Neural progenitor cell (in vitro differentiated cells): ENCODE measurements around the gene VAV2. TPM values are rescaled to one million over a fixed set of nuclear protein-coding genes. Genes with fewer than 3 reads are reported as not detected.

Source experiments
- DNase-seq: peaks from one replicate; pipeline ENCODE4 v3.0.0-alpha.2; 2016; ENCODE audit warnings: low spot score
- H2AFZ ChIP-seq: fragments of 200-600 bp; sonication (generic); replicated peaks from 2 replicates; pipeline ENCODE4 v1.6.1; 2016; ENCODE audit warnings: antibody characterized with exemption
- H3F3A ChIP-seq: fragments of 200-600 bp; sonication (generic); 2 replicates; pipeline ENCODE4 v1.6.1; 2016; ENCODE audit warnings: antibody characterized with exemption, low read depth
- H3K27ac ChIP-seq: fragments of 200-600 bp; sonication (generic); 2 replicates; pipeline ENCODE4 v1.5.1; 2016; ENCODE audit warnings: mild to moderate bottlenecking
- H3K27me3 ChIP-seq: fragments of 200-600 bp; sonication (generic); 2 replicates; pipeline ENCODE4 v1.6.1; 2016; ENCODE audit warnings: mild to moderate bottlenecking, moderate library complexity
- H3K36me3 ChIP-seq: fragments of 200-600 bp; sonication (generic); 2 replicates; pipeline ENCODE4 v1.5.1; 2016
- H3K4me1 ChIP-seq: fragments of 200-600 bp; sonication (generic); 2 replicates; pipeline ENCODE4 v1.6.1; 2016; ENCODE audit warnings: mixed run types
- H3K4me2 ChIP-seq: fragments of 200-600 bp; sonication (generic); 2 replicates; pipeline ENCODE4 v1.6.1; 2016
- H3K4me3 ChIP-seq: fragments of 200-600 bp; sonication (generic); 2 replicates; pipeline ENCODE4 v1.5.1; 2016
- H3K79me2 ChIP-seq: fragments of 200-600 bp; sonication (generic); 2 replicates; pipeline ENCODE4 v1.6.1; 2016; ENCODE audit warnings: low read depth
- H3K9ac ChIP-seq: fragments of 200-600 bp; sonication (generic); 2 replicates; pipeline ENCODE4 v1.6.1; 2016
- H3K9me3 ChIP-seq: fragments of 200-600 bp; sonication (generic); 2 replicates; pipeline ENCODE4 v1.5.1; 2016; ENCODE audit warnings: low read depth
- H4K20me1 ChIP-seq: fragments of 200-600 bp; sonication (generic); 2 replicates; pipeline ENCODE4 v1.6.1; 2016; ENCODE audit warnings: low read depth
- H3K27ac Mint-ChIP-seq: 3 replicates; pipeline ENCODE4 v1.8.0; 2021; ENCODE audit warnings: mixed read lengths
- H3K27me3 Mint-ChIP-seq: 2 replicates; pipeline ENCODE4 v1.8.0; 2022; ENCODE audit warnings: low read depth, mild to moderate bottlenecking, inconsistent platforms, moderate library complexity, mixed read lengths; ENCODE audit not compliant: insufficient read depth
- H3K36me3 Mint-ChIP-seq: 3 replicates; pipeline ENCODE4 v1.8.0; 2021; ENCODE audit warnings: mixed read lengths
- H3K4me1 Mint-ChIP-seq: 3 replicates; pipeline ENCODE4 v1.8.0; 2021; ENCODE audit warnings: mixed read lengths
- H3K4me3 Mint-ChIP-seq: 3 replicates; pipeline ENCODE4 v1.8.0; 2021; ENCODE audit warnings: mild to moderate bottlenecking, moderate library complexity, mixed read lengths
- H3K9me3 Mint-ChIP-seq: 3 replicates; pipeline ENCODE4 v1.8.0; 2020; ENCODE audit warnings: mixed read lengths
- CTCF ChIP-seq: fragments of 200-600 bp; sonication (generic); IDR thresholded peaks from 2 replicates; pipeline ENCODE4 v1.5.1; 2017; ENCODE audit warnings: antibody characterized with exemption, mild to moderate bottlenecking
- EZH2 ChIP-seq: fragments of 200-600 bp; sonication (generic); IDR thresholded peaks from 2 replicates; pipeline ENCODE4 v1.6.1; 2017; ENCODE audit warnings: antibody characterized with exemption, mild to moderate bottlenecking, moderate library complexity
- EZH2phosphoT487 ChIP-seq: fragments of 200-600 bp; sonication (generic); IDR thresholded peaks from 2 replicates; pipeline ENCODE4 v1.6.1; 2017; ENCODE audit warnings: antibody characterized with exemption
- total RNA-seq: library from RNA; depleted of rRNA; stranded (reverse); fragments of >200 nt; gene quantifications from 2 replicates; pipeline ENCODE4 v1.2.3, GENCODE V29; 2015; ENCODE audit warnings: low replicate concordance

VAV2 gene
- total RNA-seq, 1 donor from 2014 or later, result 12.9 TPM

GRCh38 chr9:133729617-133730281 is 262.4 kb downstream of the VAV2 start:
- Mint-ChIP-seq H3K4me3 (no peak overlapping the region), H3K9me3 (no peaks in the 10 kb centered on the region), H3K4me1 (peaks cover 3% of the 10 kb centered on the region), H3K27ac (no peak overlapping the region), H3K36me3 (no peaks in the 10 kb centered on the region), H3K27me3 (peaks cover 8% of the 10 kb centered on the region)
- Histone ChIP-seq H3K36me3 (no peaks in the 10 kb centered on the region), H2AFZ (no peak overlapping the region), H3K4me3 (no peak overlapping the region), H3K4me2 (no peak overlapping the region), H3K9me3 (no peaks in the 10 kb centered on the region), H3F3A (no peaks in the 10 kb centered on the region), H3K27me3 (no peaks in the 10 kb centered on the region), H4K20me1 (no peaks in the 10 kb centered on the region), H3K4me1 (no peaks in the 10 kb centered on the region), H3K9ac (no peak overlapping the region), H3K27ac (no peak overlapping the region), H3K79me2 (no peaks in the 10 kb centered on the region)
- TF ChIP-seq EZH2, result no peak
- DNase-seq, result peak; percentile 0

DNA sequence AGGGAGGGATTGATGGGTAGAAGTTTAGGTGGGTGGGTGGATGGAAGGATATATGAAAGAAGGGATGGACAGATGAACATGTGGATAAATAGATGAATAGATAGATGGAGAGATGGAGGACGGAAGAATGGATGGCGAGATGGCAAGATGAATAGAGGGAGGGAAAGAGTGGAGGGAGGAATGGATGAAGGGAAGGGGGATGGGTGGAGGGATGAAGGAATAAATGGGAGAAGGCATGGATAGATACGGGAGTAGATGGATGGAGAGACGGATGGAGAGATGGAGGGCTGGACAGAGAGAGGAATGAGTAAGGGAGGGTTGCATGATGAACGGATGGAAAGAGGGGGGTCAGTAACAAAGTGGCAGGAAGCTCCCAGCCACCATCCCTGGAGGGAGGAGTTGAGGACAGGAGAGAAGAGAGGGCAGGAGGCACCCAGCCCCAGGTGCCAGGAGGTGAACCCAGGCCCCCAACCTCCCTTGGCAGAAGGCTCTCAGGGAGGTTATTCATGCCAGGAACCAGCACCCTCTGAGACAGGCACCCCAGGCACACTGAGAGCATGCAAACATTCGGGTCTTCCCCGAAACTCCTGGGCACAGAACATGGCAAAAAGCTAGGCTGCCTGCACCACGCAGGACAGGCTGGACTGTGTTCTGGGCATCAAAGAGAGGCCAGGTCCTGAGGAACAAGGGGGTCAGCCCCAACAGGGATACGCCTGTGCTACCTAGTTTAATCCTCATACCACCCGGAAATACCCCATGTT is 263.1 kb downstream of the VAV2 start:
- Histone ChIP-seq H3K27me3 (no peaks in the 10 kb centered on the region), H3K27ac (no peak overlapping the region), H3K4me2 (no peak overlapping the region), H3K9ac (no peak overlapping the region), H4K20me1 (no peaks in the 10 kb centered on the region), H3K4me3 (no peak overlapping the region), H3K9me3 (no peaks in the 10 kb centered on the region), H3K79me2 (no peaks in the 10 kb centered on the region), H3K36me3 (no peaks in the 10 kb centered on the region), H3F3A (no peaks in the 10 kb centered on the region), H3K4me1 (no peaks in the 10 kb centered on the region), H2AFZ (no peak overlapping the region)
- Mint-ChIP-seq H3K4me1 (no peaks in the 10 kb centered on the region), H3K27ac (no peak overlapping the region), H3K27me3 (peaks cover 5% of the 10 kb centered on the region), H3K36me3 (no peaks in the 10 kb centered on the region), H3K9me3 (no peaks in the 10 kb centered on the region), H3K4me3 (no peak overlapping the region)
- TF ChIP-seq EZH2 (no peak), EZH2phosphoT487 (no peak), CTCF (no peak)
- peak; percentile 0 for DNase-seq

DNA sequence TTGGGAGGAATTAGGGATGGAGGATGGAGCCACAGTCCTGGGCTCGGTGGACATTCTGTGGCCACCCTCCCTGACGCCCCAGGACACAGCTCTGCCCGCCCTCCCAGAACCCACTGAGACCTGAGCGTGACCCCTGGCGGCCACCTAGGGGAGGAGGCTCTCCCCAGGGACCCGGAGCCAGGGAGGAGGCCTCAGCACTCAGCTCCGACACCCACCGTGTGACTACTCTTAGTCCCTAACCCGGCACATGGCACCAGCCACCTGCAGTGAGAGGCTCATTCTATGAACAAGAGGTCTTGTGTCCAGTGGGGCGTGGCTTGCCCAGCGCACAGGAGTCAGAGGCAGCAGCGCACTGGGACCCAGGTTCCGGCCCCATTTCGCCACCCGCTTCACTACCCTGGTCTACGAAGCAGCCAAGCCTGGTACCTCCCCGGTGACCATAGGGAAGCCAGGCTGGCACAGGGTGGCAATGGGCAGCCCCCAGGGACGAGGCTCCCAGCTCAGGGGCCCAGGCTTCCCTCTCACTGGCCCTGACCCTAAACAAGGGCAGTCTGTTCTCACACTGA is 264.2 kb downstream of the VAV2 start:
- no peak overlapping the region for H3K4me3 Mint-ChIP-seq
- Histone ChIP-seq H3K27ac (no peak overlapping the region), H4K20me1 (no peaks in the 10 kb centered on the region), H3K4me1 (no peaks in the 10 kb centered on the region), H3K4me3 (no peak overlapping the region), H3K27me3 (no peaks in the 10 kb centered on the region), H3K9me3 (no peaks in the 10 kb centered on the region), H3K9ac (no peak overlapping the region), H3F3A (no peaks in the 10 kb centered on the region), H3K79me2 (no peaks in the 10 kb centered on the region), H3K4me2 (no peak overlapping the region), H2AFZ (no peak overlapping the region), H3K36me3 (no peaks in the 10 kb centered on the region)
- no peaks in the 10 kb centered on the region for H3K36me3 Mint-ChIP-seq
- no peaks in the 10 kb centered on the region for H3K4me1 Mint-ChIP-seq
- no peak overlapping the region for H3K27ac Mint-ChIP-seq
- TF ChIP-seq EZH2 (no peak), CTCF (peak; percentile 3), EZH2phosphoT487 (no peak)
- peak; percentile 1 for DNase-seq
- no peaks in the 10 kb centered on the region for H3K9me3 Mint-ChIP-seq
- H3K27me3 Mint-ChIP-seq, result peaks cover 5% of the 10 kb centered on the region
